EH (cell line): ENCODE measurements around the gene NEBL.

Source experiments
- DNase-seq: peaks from one replicate; pipeline ENCODE4 v3.0.0-alpha.2; 2015; ENCODE audit warnings: low read depth

Gene NEBL

DNA sequence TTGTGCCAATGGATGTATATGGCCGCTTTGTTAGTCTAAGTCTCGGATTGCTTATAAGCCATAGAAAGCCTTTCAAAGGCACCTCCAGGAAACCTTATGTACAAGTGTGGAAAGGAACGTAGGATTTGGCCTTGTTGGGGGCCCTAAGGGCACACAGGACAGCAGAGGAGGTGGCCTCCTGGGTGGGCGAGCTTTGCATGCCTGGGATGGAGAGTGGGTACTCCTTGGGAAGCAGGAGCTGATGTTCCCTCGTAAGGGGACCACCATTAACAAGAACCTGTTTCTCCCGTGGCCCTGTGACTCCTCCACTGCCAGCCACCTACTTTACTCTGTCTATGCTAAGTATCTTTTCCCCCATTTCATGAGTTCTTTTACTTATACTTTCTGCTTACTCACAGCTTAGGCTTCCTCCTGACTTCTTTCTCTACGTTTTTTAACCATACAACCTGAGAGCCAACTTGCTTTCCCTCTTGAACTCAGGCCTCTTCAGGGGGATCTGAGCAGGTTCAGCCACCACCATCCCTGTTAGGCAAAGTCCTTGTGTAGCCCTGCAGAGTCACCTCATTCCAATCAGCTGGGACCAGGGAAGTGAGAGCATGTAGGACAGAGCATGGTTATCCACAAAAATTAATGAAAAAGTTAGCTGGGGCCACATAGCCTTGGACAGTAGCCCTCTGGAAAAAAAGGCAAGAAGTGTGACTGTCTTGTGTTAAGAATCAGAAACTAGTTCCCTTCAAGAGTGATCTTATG lies 118.9 kb downstream of the NEBL start:
- DNase-seq, result no peak

DNA sequence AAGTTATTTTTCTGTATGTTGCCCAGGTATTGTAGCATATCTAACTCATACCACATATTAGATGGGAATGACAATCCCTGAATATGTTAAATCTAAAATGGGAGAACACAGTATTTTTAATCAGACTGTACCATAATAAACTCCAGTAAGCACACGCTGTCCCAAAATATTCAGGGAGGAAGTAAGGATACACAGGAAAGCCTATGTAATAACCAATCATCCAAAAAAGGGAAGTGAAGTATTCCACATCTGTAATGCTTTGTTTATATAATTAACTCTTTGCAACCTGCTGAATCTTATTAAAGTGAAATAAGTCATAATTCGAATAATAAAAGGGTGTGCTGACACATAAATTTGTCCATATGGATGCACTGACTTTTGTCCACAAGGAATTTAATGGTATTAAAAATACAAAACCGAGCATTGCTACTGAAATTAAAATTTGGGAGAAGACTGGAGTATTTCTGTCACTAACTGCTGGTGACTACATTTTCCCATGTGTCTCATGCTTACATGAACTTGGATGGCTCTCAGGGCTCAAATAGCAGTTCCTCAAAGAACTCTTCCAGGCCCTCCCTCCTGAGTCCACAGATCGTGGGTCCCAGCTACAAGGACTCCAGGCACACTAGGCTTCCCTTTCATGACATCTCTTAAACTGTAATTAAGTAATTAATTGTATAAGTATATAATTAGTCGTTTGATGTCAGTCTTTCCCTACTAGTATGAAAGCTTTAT lies 120.6 kb downstream of the NEBL start:
- DNase-seq, result no peak

DNA sequence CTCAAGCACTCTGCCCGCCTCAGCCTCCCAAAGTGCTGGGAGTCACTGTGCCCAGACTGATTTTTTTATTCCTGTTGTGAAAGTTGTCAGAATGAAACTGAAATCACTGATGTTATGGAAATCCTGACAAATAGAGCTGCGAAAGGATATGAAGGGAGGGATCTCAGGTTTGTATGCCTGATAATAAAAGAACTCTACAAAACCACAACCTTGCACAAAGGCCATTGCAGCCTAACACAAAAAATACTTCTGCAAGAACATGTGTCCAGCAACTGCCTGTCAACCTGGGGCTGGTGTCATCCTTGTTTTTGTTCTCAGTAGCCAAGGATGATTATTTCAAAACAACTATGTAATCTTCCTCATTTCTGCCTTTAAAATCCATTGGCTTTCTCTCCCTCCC lies 126.1 kb downstream of the NEBL start:
- no peak for DNase-seq

DNA sequence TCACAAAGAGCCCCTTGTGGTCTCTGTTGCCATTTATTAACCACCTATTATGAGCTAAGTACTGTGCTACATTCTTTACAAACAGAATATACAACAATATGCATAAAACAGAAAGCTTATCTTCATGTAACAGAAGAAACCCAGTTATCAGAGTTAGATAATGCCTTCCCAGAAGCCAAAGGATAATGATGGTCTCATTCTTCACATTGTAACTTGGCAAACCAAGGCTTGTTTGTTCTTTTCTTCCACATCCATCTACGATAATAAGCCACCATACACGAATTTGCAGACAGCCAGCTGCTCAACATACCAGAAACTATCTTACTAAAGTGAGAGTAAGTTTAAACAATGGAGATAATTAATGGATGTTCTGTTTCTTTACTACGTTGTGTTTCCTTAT lies 127.6 kb downstream of the NEBL start:
- DNase-seq, result no peak

DNA sequence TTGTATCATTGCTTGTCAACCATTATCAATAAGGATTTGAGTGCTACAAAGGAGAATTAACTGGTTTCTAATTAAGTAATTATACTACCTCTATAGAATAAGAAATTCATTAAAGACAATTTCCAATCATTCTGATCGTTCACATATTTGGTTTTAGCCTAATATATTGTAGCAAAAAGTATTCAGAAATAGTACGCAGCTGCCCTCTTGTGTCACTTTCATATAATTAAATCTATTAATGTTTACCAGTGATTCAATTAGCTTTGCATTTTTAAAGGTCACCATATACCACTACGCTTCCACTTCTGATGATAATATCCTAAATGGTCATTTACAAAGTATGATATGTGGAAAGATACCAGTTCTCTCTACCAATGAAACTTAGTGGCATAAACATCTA lies 128.3 kb downstream of the NEBL start:
- no peak for DNase-seq

DNA sequence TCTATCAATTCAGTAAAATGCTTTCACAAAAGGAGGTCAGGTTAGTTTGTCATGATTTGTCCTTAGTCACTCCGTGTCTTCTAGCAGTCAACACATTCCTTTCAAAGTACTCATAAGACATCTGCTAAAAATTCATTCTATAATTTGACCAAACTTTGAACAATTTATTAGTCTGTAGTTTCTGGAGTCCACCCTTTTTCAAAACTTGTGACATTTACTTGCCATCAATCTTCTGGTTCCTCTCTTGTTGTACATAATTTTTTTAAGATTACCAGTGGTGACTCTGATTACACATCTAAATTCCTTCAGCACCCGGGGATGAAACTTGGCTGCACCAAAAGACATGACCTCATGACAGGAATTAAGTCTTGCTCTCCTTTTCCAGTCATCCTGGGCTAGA lies 130.1 kb downstream of the NEBL start:
- no peak for DNase-seq

DNA sequence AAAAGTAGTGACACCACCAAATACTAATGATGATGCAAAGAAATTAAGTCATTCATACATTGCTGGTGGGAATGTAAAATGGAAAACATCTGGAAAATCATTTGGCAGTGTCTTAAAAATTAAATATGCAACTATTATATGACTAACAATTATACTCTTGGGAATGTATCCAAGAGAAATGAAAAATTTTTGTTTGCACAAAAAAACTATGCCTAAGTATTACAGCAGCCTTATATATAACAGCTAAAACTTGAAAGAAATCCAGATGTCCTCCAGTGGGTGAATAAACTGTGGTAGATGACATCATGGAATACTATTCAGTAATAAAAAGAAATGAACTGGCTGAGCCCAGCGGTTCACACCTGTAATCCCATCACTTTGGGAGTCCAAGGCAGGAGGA lies 132.0 kb downstream of the NEBL start:
- no peak for DNase-seq

DNA sequence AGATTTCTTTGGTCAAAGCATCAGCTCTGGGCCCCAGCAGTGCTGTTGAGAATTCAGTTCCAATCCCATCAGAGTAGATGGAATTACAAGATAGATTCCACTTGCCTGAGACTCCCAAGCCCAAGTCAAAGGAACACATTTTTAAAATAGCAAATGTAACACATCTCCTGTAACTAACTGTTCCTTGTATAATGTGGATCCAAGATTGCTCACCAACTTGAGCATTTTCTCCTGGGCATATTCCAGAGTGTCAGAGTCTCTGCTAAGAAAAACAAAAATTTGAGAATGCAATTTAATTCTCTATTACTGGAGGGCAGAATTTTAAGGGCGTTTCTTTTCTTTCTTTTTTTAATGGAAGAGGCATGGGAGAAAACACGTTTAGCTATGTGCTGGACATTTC lies 136.7 kb downstream of the NEBL start:
- DNase-seq, result no peak

DNA sequence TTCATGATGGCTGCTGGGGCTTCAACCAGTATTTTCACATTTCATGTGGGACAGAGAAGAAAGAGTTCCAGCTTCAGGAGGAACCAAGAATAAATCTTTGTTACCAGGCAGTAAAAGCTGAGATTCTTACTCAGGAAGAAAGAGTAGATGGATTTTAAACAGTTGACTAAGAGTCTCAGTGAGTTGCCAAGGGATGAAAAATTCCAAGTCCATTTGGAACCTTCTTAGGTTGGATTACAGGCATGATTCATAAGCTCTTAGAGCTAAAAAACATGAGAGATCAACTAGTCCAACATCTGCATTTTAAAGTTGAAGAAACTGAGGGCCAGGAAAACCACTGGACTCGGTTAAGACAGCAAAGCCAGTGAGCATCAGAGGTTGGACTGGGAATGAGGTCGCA lies 148.6 kb downstream of the NEBL start:
- no peak for DNase-seq

DNA sequence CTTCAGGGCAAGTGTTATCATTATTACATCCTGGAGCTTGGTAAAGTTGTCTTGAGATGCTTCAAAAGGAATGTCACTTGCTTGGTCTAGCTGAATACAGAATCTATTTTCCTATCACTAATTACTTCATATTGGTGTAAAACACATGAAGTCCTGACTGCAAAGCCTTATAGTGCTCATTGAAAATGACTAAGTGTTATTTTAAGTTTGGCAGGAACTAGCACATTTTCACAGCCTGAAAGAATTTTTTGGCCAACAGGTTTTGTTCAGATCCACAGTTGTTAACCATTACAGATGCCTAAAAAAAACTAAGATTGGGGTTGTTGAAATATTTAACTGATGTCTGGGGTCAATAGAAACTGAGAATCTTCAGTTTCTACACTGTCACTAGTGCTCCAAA lies 149.3 kb downstream of the NEBL start:
- no peak for DNase-seq

DNA sequence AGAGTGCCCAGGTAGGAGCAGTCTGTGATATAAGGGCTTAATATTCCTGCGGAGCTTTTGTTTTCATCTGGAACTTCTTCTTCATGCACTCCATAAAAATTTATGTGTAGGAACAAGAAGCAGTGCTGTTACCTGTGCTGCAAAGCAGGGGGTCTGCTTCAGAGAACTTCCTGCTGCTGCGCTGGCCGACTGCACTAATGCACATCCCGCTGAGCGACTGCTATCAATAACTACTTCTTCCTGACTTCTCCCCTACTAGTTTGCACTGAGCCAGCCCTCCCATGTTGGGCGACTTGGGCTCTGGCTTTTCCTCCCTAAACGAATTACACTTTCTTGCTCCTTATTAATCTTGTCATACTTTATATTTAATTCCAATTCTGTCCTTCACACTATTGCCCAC lies 150.3 kb downstream of the NEBL start:
- no peak for DNase-seq

DNA sequence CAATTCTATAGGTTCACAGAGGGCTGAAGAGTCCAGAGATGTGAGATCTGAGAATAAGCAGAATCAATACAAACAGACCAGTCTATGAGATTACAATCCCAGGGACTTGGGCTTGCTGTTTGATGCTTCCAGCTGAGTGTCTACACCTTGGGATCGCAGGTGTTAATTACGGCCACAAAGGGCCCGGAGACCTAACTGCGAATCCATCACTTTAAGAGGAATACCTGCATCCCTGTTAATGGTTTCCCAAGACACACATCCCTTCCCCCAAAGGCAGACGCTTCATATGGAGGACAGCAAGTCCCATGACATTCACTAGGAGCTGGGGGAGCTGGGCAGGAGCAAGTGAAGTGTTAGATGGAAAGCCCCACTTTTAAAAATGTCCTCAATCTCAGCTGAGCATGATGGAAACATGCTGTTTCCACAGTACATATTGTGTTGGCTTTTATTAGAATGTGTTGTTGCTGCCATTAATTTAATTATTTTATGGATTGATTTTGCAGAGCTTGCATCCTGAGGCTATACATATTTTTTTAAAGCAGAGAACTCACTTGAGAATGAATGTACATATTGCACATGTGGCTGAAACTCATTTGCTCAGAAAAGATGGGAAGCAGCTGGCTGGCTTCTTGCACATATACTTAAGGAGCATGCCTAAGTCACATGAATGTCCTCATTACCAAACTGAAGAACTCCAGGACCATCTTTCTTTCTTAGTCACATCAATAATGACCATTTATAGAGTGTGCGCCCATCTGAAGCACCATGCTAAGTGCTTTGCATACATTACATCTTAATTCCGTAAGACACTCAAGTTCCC lies 151.3 kb downstream of the NEBL start:
- DNase-seq, result no peak

DNA sequence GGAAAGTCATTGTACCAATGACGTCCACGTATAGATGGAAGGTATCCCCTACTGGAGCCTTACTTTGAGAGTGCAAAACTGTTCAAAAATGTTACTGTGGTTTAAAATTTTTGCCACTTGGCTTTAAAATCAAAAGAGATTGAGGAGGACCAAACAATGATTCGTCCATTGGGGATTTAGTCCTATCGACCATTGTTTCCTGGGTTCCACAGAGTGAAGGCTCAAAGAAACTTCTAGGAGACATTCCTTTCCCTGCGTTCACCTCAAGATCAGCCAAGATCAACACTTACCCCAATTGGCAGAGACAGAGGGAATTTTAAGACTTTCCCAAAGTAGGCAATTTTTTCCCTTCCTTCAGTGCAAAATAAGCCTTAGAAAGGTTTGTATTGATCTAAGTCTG lies 152.3 kb downstream of the NEBL start:
- no peak for DNase-seq

DNA sequence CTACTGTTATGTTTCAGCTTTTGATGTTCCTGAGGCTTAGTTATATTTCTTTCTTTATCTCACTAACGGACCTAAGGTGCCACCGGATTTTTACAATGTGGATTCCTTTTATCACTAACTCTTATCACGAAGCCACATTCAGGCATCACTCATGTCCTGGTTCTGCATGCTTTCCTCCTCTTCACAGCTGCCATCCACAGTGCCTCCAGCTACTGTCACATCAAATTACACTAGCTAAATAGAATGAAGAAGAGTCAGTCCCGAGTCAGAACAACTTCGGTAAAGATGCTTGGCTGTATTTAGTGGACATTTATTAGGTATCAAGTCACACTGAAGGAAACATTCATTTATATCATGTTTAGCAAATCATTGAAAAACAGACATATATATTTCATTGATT lies 153.2 kb downstream of the NEBL start:
- no peak for DNase-seq

DNA sequence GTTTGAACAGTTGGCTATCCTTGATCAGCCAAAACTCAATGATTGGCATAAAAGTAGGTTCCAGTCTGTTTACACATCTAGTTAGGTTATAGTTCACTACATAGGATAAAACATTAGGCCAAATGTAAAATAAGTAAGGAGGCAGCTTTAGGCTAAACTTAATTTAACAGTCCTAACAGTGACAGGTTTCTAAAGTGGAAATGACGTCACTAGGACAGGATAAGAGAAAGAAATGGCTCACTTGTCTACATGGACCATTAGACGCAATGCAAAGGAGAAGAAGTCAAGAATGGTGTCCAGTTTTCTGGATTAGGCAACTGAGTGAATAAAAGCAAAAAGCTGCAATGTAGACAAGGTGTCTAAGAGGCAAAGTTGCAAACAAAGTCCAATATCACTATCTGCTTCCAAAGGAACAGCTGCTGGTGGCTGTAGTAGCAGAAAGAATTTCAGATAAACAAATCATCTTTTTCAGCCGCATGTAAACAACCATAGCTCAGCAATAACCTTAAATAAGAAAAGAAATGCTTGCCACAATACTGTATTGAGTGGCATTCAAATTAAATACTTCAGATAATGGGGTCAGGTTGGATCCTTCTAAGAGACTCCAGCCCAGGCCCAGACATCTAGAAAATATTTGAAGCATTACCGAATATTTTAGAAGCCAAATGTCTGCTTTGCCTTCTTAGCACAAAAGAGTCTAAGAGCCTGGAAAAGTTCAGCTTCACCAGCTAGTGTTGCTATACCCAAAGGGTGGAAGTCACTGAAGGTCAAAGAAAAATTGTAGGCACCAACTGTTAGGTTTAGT lies 154.2 kb downstream of the NEBL start:
- no peak for DNase-seq

DNA sequence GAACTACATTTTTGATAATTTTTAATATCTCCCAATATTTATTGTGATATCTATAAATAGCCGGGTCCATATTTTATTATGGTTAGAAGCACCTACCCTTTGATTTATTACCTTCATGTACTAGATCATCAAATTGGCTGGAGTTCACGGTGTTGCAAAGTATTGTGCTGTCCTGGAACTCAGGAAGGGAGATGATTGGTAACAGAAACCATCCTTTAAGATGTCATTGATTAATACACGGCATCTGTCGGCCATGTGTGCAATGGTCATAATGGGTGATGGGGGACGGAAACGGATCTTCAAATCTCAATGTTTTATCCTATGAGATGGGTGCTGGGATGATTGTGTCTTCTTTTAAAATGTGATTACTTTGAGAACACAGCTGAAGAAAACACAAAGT lies 157.0 kb downstream of the NEBL start:
- DNase-seq, result no peak

DNA sequence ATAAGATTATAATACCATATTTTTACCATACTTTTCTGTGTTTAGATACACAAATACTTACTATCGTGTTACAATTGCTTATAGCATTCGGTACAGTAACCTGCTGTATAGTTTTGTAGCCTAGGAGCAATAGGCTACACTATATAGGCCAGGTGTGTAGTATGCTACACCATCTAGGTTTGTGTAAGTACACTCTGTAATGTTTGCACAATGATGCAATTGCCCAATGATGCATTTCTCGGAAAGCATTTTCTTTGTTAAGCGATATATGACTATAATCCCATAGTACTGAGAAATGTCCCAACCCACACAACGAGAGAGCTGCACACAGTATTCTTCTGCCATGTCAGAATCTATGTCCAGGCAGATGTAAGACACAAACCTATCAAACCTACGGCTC lies 160.0 kb downstream of the NEBL start:
- no peak for DNase-seq
